ENCODE data around the gene ATF6B. TPM values are rescaled to one million over a fixed set of nuclear protein-coding genes. Genes with fewer than 3 reads are reported as not detected.

Gene ATF6B
- total RNA-seq, 2 donors from 2014 or later = 83.3 to 131 TPM

DNA sequence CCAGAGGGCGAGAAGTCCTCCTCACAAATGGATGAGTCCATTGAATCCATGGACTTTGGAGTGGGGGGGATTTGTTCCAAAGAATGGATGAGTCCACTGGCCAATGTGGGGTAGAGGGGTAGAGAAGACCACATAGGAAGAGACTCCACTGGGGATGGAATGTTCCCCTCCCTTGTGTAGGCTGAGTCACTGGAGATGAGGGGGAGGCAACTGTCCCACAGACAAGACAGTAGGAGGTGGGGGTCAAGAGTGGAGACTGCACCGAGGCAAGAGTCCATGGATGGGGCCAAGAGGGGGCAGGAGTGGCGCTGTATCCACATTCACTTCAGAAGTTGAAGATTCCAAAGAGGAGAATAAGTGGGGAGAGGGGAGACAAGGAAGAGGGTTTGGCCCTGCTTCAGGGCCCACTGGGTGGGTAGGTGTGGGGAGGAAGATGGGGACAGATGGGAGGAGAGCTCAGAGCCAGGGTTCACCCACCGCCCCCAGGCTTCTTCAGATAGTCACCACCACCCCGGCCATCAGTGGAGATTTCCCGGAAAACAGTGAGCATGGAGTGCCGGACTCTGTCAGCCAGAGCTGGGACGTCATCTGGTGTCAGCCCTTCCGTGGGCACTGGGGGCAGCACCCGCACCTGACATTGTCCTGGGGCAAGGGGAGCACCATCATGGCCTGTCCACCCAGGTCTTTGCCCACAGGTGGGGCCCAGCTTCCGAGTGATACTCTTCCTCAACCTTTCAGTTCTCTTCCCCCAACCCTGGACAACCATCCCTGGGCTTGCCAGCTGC, 41.0 kb upstream of the ATF6B start:
- intact Hi-C loops (cut with DNase I) = no loop called here
- no peak for TF ChIP-seq CTCF (IDR thresholded peaks at IDR 0.05)
- Histone ChIP-seq H3K36me3 (peaks cover 7% of the 10 kb centered on the region), H3K27me3 (no peaks in the 10 kb centered on the region), H3K4me1 (peaks cover 3% of the 10 kb centered on the region), H3K9me3 (no peaks in the 10 kb centered on the region), H3K9ac (ENCODE audit: low read depth in 2 of 2, low read length in 2 of 2) (no peak overlapping the region), H3K27ac (no peak overlapping the region), H3K4me3 (no peak overlapping the region)
- no peak for DNase-seq

GRCh38 chr6:32168350-32168749, 40.3 kb upstream of the ATF6B start:
- H3K27ac ChIP-seq = no peak overlapping the region
- peaks cover 7% of the 10 kb centered on the region for H3K36me3 ChIP-seq
- DNase-seq = no peak

GRCh38 chr6:32167761-32168262, 39.8 kb upstream of the ATF6B start:
- H3K36me3 ChIP-seq = peaks cover 7% of the 10 kb centered on the region
- H3K27me3 ChIP-seq = no peaks in the 10 kb centered on the region
- intact Hi-C loops (cut with DNase I) = no loop called here

More at GRCh38 chr6:32168350-32168749, 40.3 kb upstream of the ATF6B start:
- Histone ChIP-seq H3K9me3 (no peaks in the 10 kb centered on the region), H3K9ac (ENCODE audit: low read depth in 2 of 2, low read length in 2 of 2) (no peak overlapping the region), H3K27me3 (no peaks in the 10 kb centered on the region), H3K4me1 (peaks cover 3% of the 10 kb centered on the region), H3K4me3 (no peak overlapping the region)
- TF ChIP-seq CTCF (IDR thresholded peaks at IDR 0.05) = no peak
- intact Hi-C loops (cut with DNase I) = no loop called here

GRCh38 chr6:32167154-32167760, 39.2 kb upstream of the ATF6B start:
- Histone ChIP-seq H3K9ac (ENCODE audit: low read depth in 2 of 2, low read length in 2 of 2) (no peak overlapping the region), H3K36me3 (peaks cover 7% of the 10 kb centered on the region), H3K9me3 (no peaks in the 10 kb centered on the region), H3K27me3 (no peaks in the 10 kb centered on the region), H3K4me1 (no peaks in the 10 kb centered on the region), H3K4me3 (no peak overlapping the region), H3K27ac (no peak overlapping the region)
- TF ChIP-seq CTCF (IDR thresholded peaks at IDR 0.05) = no peak
- no peak for DNase-seq
- intact Hi-C loops (cut with DNase I) = no loop called here

More at GRCh38 chr6:32167761-32168262, 39.8 kb upstream of the ATF6B start:
- TF ChIP-seq CTCF (IDR thresholded peaks at IDR 0.05) = no peak
- no peak for DNase-seq
- no peak overlapping the region for H3K9ac ChIP-seq (ENCODE audit: low read depth in 2 of 2, low read length in 2 of 2)
- H3K4me1 ChIP-seq = peaks cover 2% of the 10 kb centered on the region
- H3K9me3 ChIP-seq = no peaks in the 10 kb centered on the region
- no peak overlapping the region for H3K27ac ChIP-seq
- no peak overlapping the region for H3K4me3 ChIP-seq

DNA sequence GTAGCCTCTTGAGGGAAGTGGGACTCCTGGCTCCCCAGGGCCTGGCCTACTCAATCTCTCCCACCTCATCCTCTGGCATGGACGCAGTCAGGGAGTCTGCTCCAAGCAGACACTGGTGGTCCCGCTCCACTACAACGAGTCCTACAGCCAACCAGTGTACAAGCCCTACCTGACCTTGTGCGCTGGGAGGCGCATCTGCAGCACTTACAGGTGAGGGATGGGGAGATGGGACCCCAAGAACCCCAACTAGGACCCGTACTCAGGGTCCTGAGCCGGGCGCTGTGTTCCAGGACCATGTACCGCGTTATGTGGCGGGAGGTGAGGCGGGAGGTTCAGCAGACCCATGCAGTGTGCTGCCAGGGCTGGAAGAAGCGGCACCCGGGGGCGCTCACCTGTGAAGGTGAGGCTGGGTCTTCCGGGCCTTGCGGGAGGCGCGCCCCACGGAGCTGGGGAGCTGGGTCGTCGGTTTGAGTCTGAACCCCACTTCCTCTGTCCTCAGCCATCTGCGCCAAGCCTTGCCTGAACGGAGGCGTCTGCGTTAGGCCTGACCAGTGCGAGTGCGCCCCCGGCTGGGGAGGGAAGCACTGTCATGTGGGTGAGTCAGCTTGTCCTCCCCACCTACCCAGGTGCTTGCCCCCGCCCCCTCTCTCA, 38.5 kb upstream of the ATF6B start:
- no peak for TF ChIP-seq CTCF (IDR thresholded peaks at IDR 0.05)
- Histone ChIP-seq H3K36me3 (peaks cover 7% of the 10 kb centered on the region), H3K27me3 (no peaks in the 10 kb centered on the region), H3K4me3 (no peak overlapping the region), H3K9ac (ENCODE audit: low read depth in 2 of 2, low read length in 2 of 2) (no peak overlapping the region), H3K4me1 (no peaks in the 10 kb centered on the region), H3K27ac (no peak overlapping the region), H3K9me3 (no peaks in the 10 kb centered on the region)
- intact Hi-C loops (cut with DNase I) = no loop called here
- DNase-seq = no peak

Measured in colonic mucosa (tissue), 4 donors.